Vagina (tissue), 2 donors: ENCODE results near the gene CALML3.

Experiments used
- CTCF ChIP-seq, 3 experiments: fragments of 450-650 bp in 2 of 3; fragments of 200-600 bp in 1 of 3; sonication (generic) in 1 of 3; IDR thresholded peaks; one replicate each; pipeline ENCODE4 v1.5.1; 2017 to 2019; ENCODE audit warnings: antibody characterized with exemption in 3 of 3, mild to moderate bottlenecking in 2 of 3, moderate library complexity in 2 of 3
- POLR2A ChIP-seq, 2 donors: fragments of 450-650 bp; IDR thresholded peaks; one replicate each; pipeline ENCODE4 v1.6.1; 2017; ENCODE audit warnings: antibody characterized with exemption in 2 of 2, mild to moderate bottlenecking in 2 of 2, moderate library complexity in 2 of 2
- POLR2AphosphoS5 ChIP-seq, 2 donors: sonication (generic); formaldehyde crosslinking; IDR thresholded peaks; one replicate each; pipeline ENCODE4 v1.9.0; 2017; ENCODE audit warnings: antibody characterized with exemption in 2 of 2, mild to moderate bottlenecking in 2 of 2, low read depth in 1 of 2; ENCODE audit not compliant: insufficient read depth in 1 of 2

GRCh38 chr10:5540891-5541290 lies 16.1 kb downstream of the CALML3 start:
- TF ChIP-seq CTCF (IDR thresholded peaks at IDR 0.05), result no peak
- no peak for TF ChIP-seq POLR2A (IDR thresholded peaks at IDR 0.05)
- no peak for TF ChIP-seq POLR2AphosphoS5 (IDR thresholded peaks at IDR 0.05; ENCODE audit: insufficient read depth in 1 of 2, low read depth in 1 of 2)
